Glutamatergic neuron (in vitro differentiated cells): ENCODE measurements around the gene NEK11. TPM values are rescaled to one million over a fixed set of nuclear protein-coding genes. Genes with fewer than 3 reads are reported as not detected.
A peak's percentile ranks its signal among the peaks of the same experiment; 100 is the strongest.
"Not testable (repeated sequence)": the region's sequence is repeated elsewhere in the genome, so short reads cannot be mapped to it uniquely, and the experiment has no call there.

Source experiments
- DNase-seq: peaks from one replicate; pipeline ENCODE4 v3.0.0; 2022
- H3K27ac Mint-ChIP-seq: one replicate; pipeline ENCODE4 v1.8.0; 2020; ENCODE audit warnings: mild to moderate bottlenecking, mixed read lengths, inconsistent platforms; ENCODE audit not compliant: unreplicated experiment
- H3K27me3 Mint-ChIP-seq: one replicate; pipeline ENCODE4 v1.8.0; 2020; ENCODE audit warnings: mild to moderate bottlenecking, moderate library complexity, mixed read lengths, inconsistent platforms; ENCODE audit not compliant: unreplicated experiment
- H3K36me3 Mint-ChIP-seq: one replicate; pipeline ENCODE4 v1.8.0; 2020; ENCODE audit warnings: mild to moderate bottlenecking, mixed read lengths, inconsistent platforms; ENCODE audit not compliant: unreplicated experiment
- H3K4me1 Mint-ChIP-seq: one replicate; pipeline ENCODE4 v1.8.0; 2020; ENCODE audit warnings: mild to moderate bottlenecking, low read depth, mixed read lengths, inconsistent platforms; ENCODE audit not compliant: unreplicated experiment
- H3K4me3 Mint-ChIP-seq: one replicate; pipeline ENCODE4 v1.8.0; 2020; ENCODE audit warnings: mild to moderate bottlenecking, mixed read lengths, inconsistent platforms; ENCODE audit not compliant: unreplicated experiment
- H3K9me3 Mint-ChIP-seq: one replicate; pipeline ENCODE4 v1.8.0; 2020; ENCODE audit warnings: mild to moderate bottlenecking, moderate library complexity, mixed read lengths, inconsistent platforms; ENCODE audit not compliant: unreplicated experiment
- total RNA-seq: library from RNA; stranded (reverse); fragmentation: NEBNext Ultra II Directional; extraction: Animal tissue kit (Norgen Biotek cat#: 25700); gene quantifications from one replicate; pipeline ENCODE4 v1.2.1, GENCODE V29; 2021; ENCODE audit not compliant: unreplicated experiment
- TF ChIP-seq, protein P1 (sequence below): fragments of 200-600 bp; sonication (generic); IDR thresholded peaks from one replicate; pipeline ENCODE4 v1.5.0; 2021; ENCODE audit not compliant: partially characterized antibody, unreplicated experiment

The NEK11 gene
- total RNA-seq, 1 donor from 2014 or later: 2.5 TPM

DNA sequence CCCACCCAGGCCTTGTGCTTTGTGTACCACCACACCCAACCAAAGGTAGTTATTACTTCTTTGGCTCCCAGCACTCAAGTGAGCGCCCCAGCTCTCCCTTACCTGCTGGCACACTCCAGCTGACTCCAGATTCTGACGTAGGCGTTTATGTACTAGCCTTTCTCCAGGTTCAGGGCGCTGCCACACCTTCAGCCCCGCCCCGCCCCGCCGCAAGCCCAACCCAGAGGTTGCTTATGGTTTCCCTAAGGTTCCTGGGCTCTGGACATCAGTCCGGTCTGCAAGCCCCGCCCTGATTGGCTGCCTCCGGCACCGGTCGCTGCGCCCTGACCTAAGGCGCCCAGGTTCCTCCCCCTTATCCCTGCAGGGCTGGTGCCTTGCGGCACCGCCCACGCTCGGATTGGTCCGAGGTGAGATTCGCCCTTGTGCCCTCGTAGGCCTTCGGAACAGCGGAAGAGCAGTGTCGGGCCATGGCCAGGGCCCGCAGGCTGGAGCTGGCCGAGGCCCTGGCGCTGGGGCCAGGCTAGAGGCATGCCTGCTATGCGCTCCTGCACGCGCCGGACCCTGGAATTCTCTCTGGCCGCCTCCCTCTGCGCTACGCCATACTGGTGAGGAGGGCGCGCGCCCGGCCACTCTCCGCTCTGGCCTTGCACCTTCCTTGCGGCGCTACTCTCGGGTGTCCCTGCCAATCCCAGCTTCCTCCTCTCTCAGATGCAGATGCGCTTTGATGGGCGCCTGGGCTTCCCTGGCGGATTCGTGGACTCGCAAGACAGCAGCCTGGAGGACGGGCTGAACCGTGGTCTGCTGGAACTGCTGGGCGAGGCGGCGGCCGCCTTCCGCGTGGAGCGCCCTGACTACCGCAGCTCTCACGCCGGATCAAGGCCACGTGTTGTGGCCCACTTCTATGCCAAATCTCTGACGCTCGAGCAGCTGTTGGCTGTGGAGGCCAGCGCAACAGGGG lies 335.1 kb downstream of the NEK11 start:
- Mint-ChIP-seq H3K36me3 (no peaks in the 10 kb centered on the region), H3K4me3 (peak overlapping the region; percentile 75), H3K9me3 (peaks cover 5% of the 10 kb centered on the region), H3K4me1 (peaks cover 21% of the 10 kb centered on the region), H3K27ac (peak overlapping the region; percentile 96), H3K27me3 (peaks cover 5% of the 10 kb centered on the region)
- DNase-seq: peak; percentile 69
- TF ChIP-seq, protein P1, sequence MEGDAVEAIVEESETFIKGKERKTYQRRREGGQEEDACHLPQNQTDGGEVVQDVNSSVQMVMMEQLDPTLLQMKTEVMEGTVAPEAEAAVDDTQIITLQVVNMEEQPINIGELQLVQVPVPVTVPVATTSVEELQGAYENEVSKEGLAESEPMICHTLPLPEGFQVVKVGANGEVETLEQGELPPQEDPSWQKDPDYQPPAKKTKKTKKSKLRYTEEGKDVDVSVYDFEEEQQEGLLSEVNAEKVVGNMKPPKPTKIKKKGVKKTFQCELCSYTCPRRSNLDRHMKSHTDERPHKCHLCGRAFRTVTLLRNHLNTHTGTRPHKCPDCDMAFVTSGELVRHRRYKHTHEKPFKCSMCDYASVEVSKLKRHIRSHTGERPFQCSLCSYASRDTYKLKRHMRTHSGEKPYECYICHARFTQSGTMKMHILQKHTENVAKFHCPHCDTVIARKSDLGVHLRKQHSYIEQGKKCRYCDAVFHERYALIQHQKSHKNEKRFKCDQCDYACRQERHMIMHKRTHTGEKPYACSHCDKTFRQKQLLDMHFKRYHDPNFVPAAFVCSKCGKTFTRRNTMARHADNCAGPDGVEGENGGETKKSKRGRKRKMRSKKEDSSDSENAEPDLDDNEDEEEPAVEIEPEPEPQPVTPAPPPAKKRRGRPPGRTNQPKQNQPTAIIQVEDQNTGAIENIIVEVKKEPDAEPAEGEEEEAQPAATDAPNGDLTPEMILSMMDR: no peak

DNA sequence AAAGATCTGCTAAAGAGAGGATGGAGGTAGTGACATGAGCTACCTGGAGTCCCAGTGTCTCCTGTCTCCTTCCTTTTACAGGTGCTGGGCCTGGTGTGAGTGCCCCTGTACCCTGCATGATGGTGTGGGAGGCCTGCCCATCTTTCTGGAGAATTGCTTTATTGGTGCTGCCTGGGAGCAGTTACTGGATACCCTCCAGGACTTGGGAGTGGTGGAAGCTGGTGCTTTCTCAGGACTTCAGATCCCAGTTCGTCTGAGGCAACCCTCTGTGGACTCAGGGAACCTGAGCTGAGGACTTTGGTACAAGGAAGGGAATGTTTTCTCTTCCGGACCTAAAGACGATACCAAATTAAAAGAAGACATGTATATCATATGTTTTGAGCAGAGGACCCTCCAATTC lies 336.6 kb downstream of the NEK11 start:
- peaks cover 15% of the 10 kb centered on the region for H3K4me1 Mint-ChIP-seq
- TF ChIP-seq, protein P1: no peak
- no peaks in the 10 kb centered on the region for H3K36me3 Mint-ChIP-seq
- no peak overlapping the region for H3K27ac Mint-ChIP-seq
- peaks cover 5% of the 10 kb centered on the region for H3K9me3 Mint-ChIP-seq
- H3K27me3 Mint-ChIP-seq: peaks cover 5% of the 10 kb centered on the region
- H3K4me3 Mint-ChIP-seq: no peak overlapping the region
- no peak for DNase-seq

DNA sequence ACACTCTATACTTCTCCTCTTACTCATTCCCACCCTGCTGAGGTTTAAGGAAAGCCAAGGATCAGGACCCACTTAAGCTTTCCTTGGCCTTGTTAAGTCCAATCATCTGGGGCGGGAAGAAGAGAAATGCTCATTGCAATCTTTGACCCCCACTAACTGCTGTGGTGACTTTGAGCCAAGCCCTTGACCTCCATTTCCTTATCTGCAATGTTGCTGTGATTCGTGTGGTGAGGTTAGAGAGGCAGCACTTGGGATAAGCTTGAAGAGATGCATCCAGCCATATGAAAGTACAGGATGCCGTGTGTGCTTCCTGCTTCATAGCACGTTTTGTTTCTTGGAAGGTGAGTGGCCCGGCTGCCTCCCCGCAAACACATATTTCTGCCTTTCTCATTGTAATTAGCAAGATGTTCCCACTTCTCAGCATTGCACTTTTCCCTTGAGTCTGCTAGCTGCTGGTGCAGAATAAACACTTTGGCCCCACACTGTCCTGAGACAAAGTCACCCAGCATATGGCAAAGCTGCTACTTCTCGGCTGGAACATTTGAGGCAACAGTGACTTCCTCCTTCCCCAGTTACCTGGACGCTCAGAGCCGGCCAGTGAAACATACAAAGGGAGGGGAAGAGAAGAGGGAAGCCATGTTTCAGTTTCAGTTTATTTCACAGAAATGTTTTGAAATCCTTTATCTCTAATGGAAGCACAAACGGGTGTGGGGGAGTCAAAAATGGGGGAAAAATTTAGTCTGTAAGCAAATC lies 344.4 kb downstream of the NEK11 start:
- TF ChIP-seq, protein P1: no peak
- peak overlapping the region; percentile 17 for H3K4me3 Mint-ChIP-seq
- peaks cover 18% of the 10 kb centered on the region for H3K36me3 Mint-ChIP-seq
- H3K27me3 Mint-ChIP-seq: no peaks in the 10 kb centered on the region
- H3K27ac Mint-ChIP-seq: peak overlapping the region; percentile 53
- peaks cover 6% of the 10 kb centered on the region for H3K4me1 Mint-ChIP-seq
- H3K9me3 Mint-ChIP-seq: peaks cover 2% of the 10 kb centered on the region
- DNase-seq: no peak

DNA sequence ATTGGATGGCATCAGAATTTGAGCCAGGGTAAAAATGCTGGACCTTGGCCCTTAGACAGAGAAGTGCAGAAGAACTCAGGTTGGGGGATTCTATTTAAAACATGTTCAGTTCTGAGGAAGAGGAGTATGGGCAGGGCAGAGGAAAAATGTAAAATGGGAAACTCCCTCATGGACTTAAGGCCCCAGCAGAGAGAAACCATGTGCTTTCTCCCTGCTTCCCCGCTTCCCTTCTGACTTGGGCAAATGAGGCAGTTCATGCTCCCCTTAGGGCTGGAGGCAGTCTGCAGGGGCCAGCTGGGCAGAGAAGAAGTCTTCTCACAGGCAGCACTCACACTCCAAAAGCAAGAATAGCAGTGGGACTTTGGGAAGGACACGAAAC lies 345.0 kb downstream of the NEK11 start:
- Mint-ChIP-seq H3K4me1 (peaks cover 10% of the 10 kb centered on the region), H3K27me3 (no peaks in the 10 kb centered on the region), H3K9me3 (peaks cover 2% of the 10 kb centered on the region), H3K27ac (peak overlapping the region; percentile 53), H3K36me3 (peaks cover 24% of the 10 kb centered on the region), H3K4me3 (no peak overlapping the region)
- DNase-seq: no peak
- TF ChIP-seq, protein P1: no peak

DNA sequence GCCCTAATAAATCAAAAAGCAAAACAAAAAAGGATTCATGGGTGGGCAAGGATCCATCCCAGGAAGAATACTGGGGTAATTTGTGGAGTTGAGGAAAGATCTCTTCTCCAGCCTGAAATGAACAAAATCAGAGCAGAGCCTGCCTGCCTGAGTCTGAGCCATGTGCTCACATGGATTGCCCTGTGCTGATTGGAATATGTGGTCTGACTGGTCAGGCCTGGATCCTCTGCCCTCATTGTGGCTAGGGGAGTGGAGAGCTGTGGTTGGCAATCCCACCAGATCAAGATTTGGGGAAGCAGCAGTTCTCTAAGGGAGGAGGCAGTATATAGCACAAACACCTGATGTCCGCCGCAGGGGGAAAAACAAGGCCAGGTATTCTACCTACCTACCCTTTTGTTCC lies 348.1 kb downstream of the NEK11 start:
- TF ChIP-seq, protein P1: no peak
- H3K27ac Mint-ChIP-seq: no peak overlapping the region

DNA sequence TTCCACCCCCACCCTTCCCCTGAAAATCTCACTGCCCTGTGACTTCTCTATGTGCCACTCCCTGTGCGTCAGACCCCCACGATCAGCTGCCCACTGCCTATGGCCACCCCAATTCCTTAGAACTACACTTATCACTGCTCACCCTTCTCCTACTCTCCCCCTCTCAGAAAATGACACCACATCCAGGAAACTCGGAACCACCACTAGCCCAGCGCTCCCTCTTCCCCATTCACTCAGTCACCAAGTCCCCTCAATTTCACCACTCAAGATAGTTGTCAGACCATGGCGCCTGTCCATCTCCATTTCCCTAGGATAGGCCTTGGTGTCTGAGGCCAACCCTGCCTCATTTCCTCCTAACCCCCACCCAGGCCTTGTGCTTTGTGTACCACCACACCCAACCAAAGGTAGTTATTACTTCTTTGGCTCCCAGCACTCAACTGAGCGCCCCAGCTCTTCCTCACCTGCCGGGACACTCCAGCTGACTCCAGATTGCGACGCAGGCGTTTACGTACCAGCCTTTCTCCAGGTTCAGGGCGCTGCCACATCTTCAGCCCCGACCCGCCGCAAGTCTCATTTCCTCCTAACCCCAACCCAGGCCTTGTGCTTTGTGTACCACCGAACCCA lies 354.3 kb downstream of the NEK11 start:
- DNase-seq: not testable (repeated sequence)
- Mint-ChIP-seq H3K27me3 (peaks cover 10% of the 10 kb centered on the region), H3K4me1 (peaks cover 31% of the 10 kb centered on the region), H3K4me3 (peak overlapping the region; percentile 94), H3K9me3 (peaks cover 20% of the 10 kb centered on the region), H3K36me3 (peaks cover 37% of the 10 kb centered on the region), H3K27ac (peak overlapping the region; percentile 99)

More for the DNA sequence above, 348.1 kb downstream of the NEK11 start:
- Mint-ChIP-seq H3K4me1 (peaks cover 18% of the 10 kb centered on the region), H3K27me3 (peaks cover 2% of the 10 kb centered on the region), H3K36me3 (peaks cover 44% of the 10 kb centered on the region), H3K9me3 (peaks cover 4% of the 10 kb centered on the region), H3K4me3 (no peak overlapping the region)
- DNase-seq: no peak
